CD4-positive, alpha-beta T cell (primary cell): ENCODE data around the gene CCR2. TPM values are rescaled to one million over a fixed set of nuclear protein-coding genes. Genes with fewer than 3 reads are reported as not detected.
A peak's percentile ranks its signal among the peaks of the same experiment; 100 is the strongest.
"Not testable (repeated sequence)": the region's sequence is repeated elsewhere in the genome, so short reads cannot be mapped to it uniquely, and the experiment has no call there.

ENCODE experiments used
- ATAC-seq: fragments of 200-7000 bp; cut with Tn5 transposase; one replicate; pipeline ENCODE4 v1.10.0; 2022; ENCODE audit warnings: mild to moderate bottlenecking; ENCODE audit not compliant: poor library complexity
- CTCF ChIA-PET: fragments of 350-600 bp; sonication (Branson Sonifier 250); formaldehyde crosslinking; loops from one replicate; lab custom pipeline; 2021; ENCODE audit warnings: antibody characterized with exemption, inconsistent platforms; lab: Charles Lee
- POLR2A ChIA-PET: fragments of 350-600 bp; sonication (Branson Sonifier 250); formaldehyde crosslinking; loops from one replicate; lab custom pipeline; 2021; ENCODE audit warnings: antibody characterized with exemption, inconsistent platforms; lab: Charles Lee
- DNase-seq, 14 experiments: peaks; one replicate each; pipeline ENCODE4 v3.0.0-alpha.2; 2013 to 2020; ENCODE audit warnings: mixed read lengths in 2 of 14
- H3K27ac ChIP-seq, 2 donors: one replicate each; pipeline versions ENCODE4 v1.5.1 to v1.7.0; 2013; ENCODE audit warnings: low read length in 2 of 2, low read depth in 1 of 2, mild to moderate bottlenecking in 1 of 2
- H3K27me3 ChIP-seq, 2 experiments: 1 replicate in 1 of 2; 2 replicates in 1 of 2; pipeline versions ENCODE4 v1.6.1 to v1.7.0; 2013; ENCODE audit warnings: low read length in 2 of 2, control low read depth in 1 of 2, mild to moderate bottlenecking in 1 of 2, moderate library complexity in 1 of 2; ENCODE audit not compliant: insufficient read depth in 2 of 2, control insufficient read depth in 1 of 2
- H3K36me3 ChIP-seq: one replicate; pipeline ENCODE4 v1.6.1; 2013; ENCODE audit warnings: low read length, control low read depth; ENCODE audit not compliant: insufficient read depth
- H3K4me1 ChIP-seq: one replicate; pipeline ENCODE4 v1.6.1; 2013; ENCODE audit warnings: low read length, control low read depth; ENCODE audit not compliant: insufficient read depth
- H3K4me3 ChIP-seq: one replicate; pipeline ENCODE4 v1.5.1; 2013; ENCODE audit warnings: mild to moderate bottlenecking, low read length, moderate library complexity
- H3K9me3 ChIP-seq, 2 experiments: 1 replicate in 1 of 2; 2 replicates in 1 of 2; pipeline versions ENCODE4 v1.6.1 to v1.7.0; 2013; ENCODE audit warnings: low read length in 2 of 2, mild to moderate bottlenecking in 2 of 2, control low read depth in 1 of 2, moderate library complexity in 1 of 2; ENCODE audit not compliant: control insufficient read depth in 1 of 2, insufficient read depth in 1 of 2
- H3K27ac Mint-ChIP-seq: one replicate; pipeline ENCODE4 v1.8.0; 2020; ENCODE audit warnings: mixed read lengths
- H3K27me3 Mint-ChIP-seq: one replicate; pipeline ENCODE4 v1.8.0; 2021; ENCODE audit warnings: mixed read lengths
- H3K36me3 Mint-ChIP-seq: one replicate; pipeline ENCODE4 v1.8.0; 2021; ENCODE audit warnings: low read depth, mixed read lengths
- H3K4me1 Mint-ChIP-seq: one replicate; pipeline ENCODE4 v1.8.0; 2021; ENCODE audit warnings: low read depth, mixed read lengths
- H3K4me3 Mint-ChIP-seq: one replicate; pipeline ENCODE4 v1.8.0; 2020; ENCODE audit warnings: mild to moderate bottlenecking, mixed read lengths
- H3K9me3 Mint-ChIP-seq: one replicate; pipeline ENCODE4 v1.8.0; 2020; ENCODE audit warnings: mixed read lengths
- intact Hi-C, 2 experiments: fragments of 100-400 bp; cut with DNase I in 1 of 2; cut with micrococcal nuclease in 1 of 2; formaldehyde crosslinking; loops; one replicate each; pipeline versions ENCODE4 v1.15.1 to v1.9.0; 2023 to 2025; cut with DNase I, micrococcal nuclease
- total RNA-seq, 174 experiments: library from RNA in 2 of 174; stranded (reverse) in 2 of 174; gene quantifications; one replicate each; pipeline ENCODE4 v1.2.3 and lab custom pipeline; 2021 to 2026
- TF ChIP-seq, protein P1 (sequence below): fragments of 200-600 bp; IDR thresholded peaks from one replicate; pipeline ENCODE4 v1.8.0; 2022; ENCODE audit warnings: antibody characterized with exemption, mild to moderate bottlenecking

Gene CCR2
- total RNA-seq, 2 experiments from 2014 or later = 0.99 to 1.0 TPM

DNA sequence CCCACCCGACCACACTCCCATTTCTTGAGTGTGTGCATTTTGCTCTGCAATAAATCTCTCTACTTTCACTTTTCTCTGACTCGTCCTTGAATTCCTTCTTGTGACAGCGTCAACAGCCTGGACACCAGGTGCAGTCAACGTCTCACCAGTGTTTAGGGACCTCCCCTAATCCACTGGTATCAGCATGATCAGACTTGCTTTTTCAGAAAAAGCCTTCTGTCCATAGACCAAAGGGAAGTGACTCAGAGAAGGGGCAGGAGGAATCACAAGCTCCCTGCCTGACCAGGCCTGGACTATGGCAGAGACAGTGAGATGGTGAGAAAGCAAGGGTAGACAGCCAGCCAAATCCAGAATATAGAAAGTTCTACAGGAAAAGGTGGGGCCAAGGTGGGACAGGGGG, 32.3 kb downstream of the CCR2 start:
- TF ChIP-seq, protein P1, sequence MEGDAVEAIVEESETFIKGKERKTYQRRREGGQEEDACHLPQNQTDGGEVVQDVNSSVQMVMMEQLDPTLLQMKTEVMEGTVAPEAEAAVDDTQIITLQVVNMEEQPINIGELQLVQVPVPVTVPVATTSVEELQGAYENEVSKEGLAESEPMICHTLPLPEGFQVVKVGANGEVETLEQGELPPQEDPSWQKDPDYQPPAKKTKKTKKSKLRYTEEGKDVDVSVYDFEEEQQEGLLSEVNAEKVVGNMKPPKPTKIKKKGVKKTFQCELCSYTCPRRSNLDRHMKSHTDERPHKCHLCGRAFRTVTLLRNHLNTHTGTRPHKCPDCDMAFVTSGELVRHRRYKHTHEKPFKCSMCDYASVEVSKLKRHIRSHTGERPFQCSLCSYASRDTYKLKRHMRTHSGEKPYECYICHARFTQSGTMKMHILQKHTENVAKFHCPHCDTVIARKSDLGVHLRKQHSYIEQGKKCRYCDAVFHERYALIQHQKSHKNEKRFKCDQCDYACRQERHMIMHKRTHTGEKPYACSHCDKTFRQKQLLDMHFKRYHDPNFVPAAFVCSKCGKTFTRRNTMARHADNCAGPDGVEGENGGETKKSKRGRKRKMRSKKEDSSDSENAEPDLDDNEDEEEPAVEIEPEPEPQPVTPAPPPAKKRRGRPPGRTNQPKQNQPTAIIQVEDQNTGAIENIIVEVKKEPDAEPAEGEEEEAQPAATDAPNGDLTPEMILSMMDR = no peak
- H3K36me3 Mint-ChIP-seq = no peaks in the 10 kb centered on the region
- no peak overlapping the region for H3K4me3 Mint-ChIP-seq
- no peak for ATAC-seq
- H3K27me3 Mint-ChIP-seq = peaks cover 6% of the 10 kb centered on the region
- Histone ChIP-seq H3K9me3 (no peaks in the 10 kb centered on the region), H3K27me3 (no peaks in the 10 kb centered on the region), H3K27ac (no peak overlapping the region), H3K36me3 (no peaks in the 10 kb centered on the region), H3K4me3 (no peak overlapping the region), H3K4me1 (peaks cover 9% of the 10 kb centered on the region)
- ChIA-PET POLR2A (no interaction called here), CTCF (no interaction called here)
- H3K4me1 Mint-ChIP-seq = peaks cover 8% of the 10 kb centered on the region
- intact Hi-C loops = no loop called here
- no peak overlapping the region for H3K27ac Mint-ChIP-seq
- DNase-seq = peak in 1 of 14 experiments; percentile 55
- no peaks in the 10 kb centered on the region for H3K9me3 Mint-ChIP-seq

GRCh38 chr3:46388847-46389246, 34.9 kb downstream of the CCR2 start:
- POLR2A ChIA-PET, H3K4me3 ChIP-seq, H3K27me3 Mint-ChIP-seq, ATAC-seq, H3K9me3 Mint-ChIP-seq, DNase-seq, H3K27me3 ChIP-seq, H3K9me3 ChIP-seq, H3K36me3 Mint-ChIP-seq, H3K4me1 ChIP-seq, H3K36me3 ChIP-seq, intact Hi-C loops, H3K27ac ChIP-seq, H3K4me1 Mint-ChIP-seq, H3K27ac Mint-ChIP-seq, CTCF ChIA-PET, H3K4me3 Mint-ChIP-seq: not testable (repeated sequence)

DNA sequence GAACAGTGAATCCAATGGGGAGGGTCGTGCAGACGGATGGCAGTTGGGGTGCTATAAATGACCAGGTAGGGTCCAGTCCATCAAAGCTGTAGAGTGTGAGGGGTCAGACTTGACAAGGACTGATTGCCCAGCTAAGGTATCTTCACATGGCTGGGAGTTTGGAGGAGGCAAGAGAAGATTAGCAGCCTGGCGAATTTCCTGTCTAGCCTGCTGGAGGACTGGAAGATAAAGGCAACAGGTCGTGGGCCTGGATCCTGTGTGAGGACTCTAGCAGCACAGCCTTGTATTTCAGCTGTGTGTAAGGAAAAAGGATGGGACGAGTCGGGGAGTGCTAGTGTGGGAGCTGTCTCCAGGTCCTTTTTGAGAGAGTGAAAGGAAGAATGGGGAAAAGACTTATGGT, 35.4 kb downstream of the CCR2 start:
- Histone ChIP-seq H3K36me3 (no peaks in the 10 kb centered on the region), H3K9me3 (no peaks in the 10 kb centered on the region), H3K27me3 (no peaks in the 10 kb centered on the region), H3K4me1 (no peaks in the 10 kb centered on the region), H3K4me3 (no peak overlapping the region), H3K27ac (no peak overlapping the region)
- Mint-ChIP-seq H3K4me3 (no peak overlapping the region), H3K9me3 (no peaks in the 10 kb centered on the region), H3K36me3 (no peaks in the 10 kb centered on the region), H3K27ac (no peak overlapping the region), H3K27me3 (peaks cover 6% of the 10 kb centered on the region), H3K4me1 (no peaks in the 10 kb centered on the region)
- ATAC-seq (no peak), DNase-seq (no peak)
- CTCF ChIA-PET = no interaction called here
- intact Hi-C loops = no loop called here
- POLR2A ChIA-PET = no interaction called here
- TF ChIP-seq, protein P1 = no peak

DNA sequence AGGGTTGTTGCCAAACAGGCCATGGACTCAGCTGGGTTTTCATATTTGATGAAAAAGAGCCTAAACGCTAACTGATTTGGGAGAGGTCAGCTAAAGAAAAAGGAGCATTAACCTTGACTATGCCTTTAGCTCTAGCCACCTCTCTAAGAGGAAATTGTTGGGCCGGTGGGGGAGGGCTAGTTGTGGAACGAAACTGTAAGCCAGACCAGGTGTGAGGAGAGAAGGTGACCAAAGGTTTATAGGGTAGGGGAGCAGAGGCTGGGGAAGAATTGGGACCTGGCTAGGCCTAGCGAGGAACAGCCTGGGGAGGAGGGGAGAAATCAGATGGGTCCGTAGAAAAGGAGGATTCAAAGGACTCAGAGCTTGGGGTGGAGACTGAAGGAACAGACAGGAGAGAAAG, 37.6 kb downstream of the CCR2 start:
- H3K36me3 Mint-ChIP-seq, H3K4me3 Mint-ChIP-seq, POLR2A ChIA-PET, H3K27ac ChIP-seq, H3K36me3 ChIP-seq, H3K9me3 Mint-ChIP-seq, ATAC-seq, H3K4me3 ChIP-seq, DNase-seq, intact Hi-C loops, H3K4me1 Mint-ChIP-seq, CTCF ChIA-PET, H3K27me3 Mint-ChIP-seq, H3K27me3 ChIP-seq, H3K9me3 ChIP-seq, H3K27ac Mint-ChIP-seq, H3K4me1 ChIP-seq: not testable (repeated sequence)
